Keratinocyte (primary cell): ENCODE results near the gene KSR1. TPM values are rescaled to one million over a fixed set of nuclear protein-coding genes. Genes with fewer than 3 reads are reported as not detected.
"Not testable (repeated sequence)": the region's sequence is repeated elsewhere in the genome, so short reads cannot be mapped to it uniquely, and the experiment has no call there.

Source experiments
- DNase-seq: peaks from one replicate; pipeline ENCODE4 v3.0.0-alpha.2; 2011; ENCODE audit warnings: low read depth, missing footprints, low spot score
- FAIRE-seq: peaks from 2 replicates; lab custom pipeline; 2011; peaks lifted over from hg19 to GRCh38; lab: Jason Lieb, UNC
- H2AFZ ChIP-seq: 2 replicates; pipeline ENCODE4 v1.6.0; 2012; ENCODE audit warnings: low read length, control low read depth, inconsistent platforms; ENCODE audit not compliant: control insufficient read depth
- H3K27ac ChIP-seq: 2 replicates; pipeline ENCODE4 v1.5.1; 2011; ENCODE audit warnings: low read length; ENCODE audit not compliant: control insufficient read depth, insufficient read depth
- H3K27me3 ChIP-seq: 3 replicates; pipeline ENCODE4 v1.6.0; 2011; ENCODE audit warnings: low read length; ENCODE audit not compliant: control insufficient read depth, insufficient read depth; ENCODE audit errors: extremely low read depth
- H3K36me3 ChIP-seq, 2 experiments: 2 replicates in 1 of 2; 3 replicates in 1 of 2; pipeline ENCODE4 v1.5.1; 2011; ENCODE audit warnings: low read length in 2 of 2, mild to moderate bottlenecking in 1 of 2; ENCODE audit not compliant: control insufficient read depth in 2 of 2, insufficient read depth in 2 of 2; ENCODE audit errors: extremely low read depth in 1 of 2
- H3K4me1 ChIP-seq: 3 replicates; pipeline ENCODE4 v1.5.1; 2011; ENCODE audit warnings: low read length; ENCODE audit not compliant: control insufficient read depth, insufficient read depth; ENCODE audit errors: extremely low read depth
- H3K4me2 ChIP-seq: 3 replicates; pipeline ENCODE4 v1.6.0; 2011; ENCODE audit warnings: low read depth, low read length; ENCODE audit not compliant: control insufficient read depth, insufficient read depth; ENCODE audit errors: extremely low read depth
- H3K4me3 ChIP-seq, 3 experiments: fragments of 200-600 bp in 1 of 3; sonication (generic) in 1 of 3; 2 replicates in 2 of 3; 3 replicates in 1 of 3; pipeline ENCODE4 v1.5.1; 2011 to 2016; ENCODE audit warnings: low read length in 3 of 3, mild to moderate bottlenecking in 3 of 3, control low read depth in 2 of 3, inconsistent platforms in 1 of 3, low read depth in 1 of 3, mixed read lengths in 1 of 3, mixed run types in 1 of 3, moderate library complexity in 1 of 3; ENCODE audit not compliant: control insufficient read depth in 2 of 3, insufficient read depth in 2 of 3; ENCODE audit errors: extremely low read depth in 1 of 3
- H3K79me2 ChIP-seq: 2 replicates; pipeline ENCODE4 v1.6.0; 2012; ENCODE audit warnings: low read length; ENCODE audit not compliant: control insufficient read depth, insufficient read depth
- H3K9ac ChIP-seq: 3 replicates; pipeline ENCODE4 v1.6.0; 2011; ENCODE audit warnings: low read length; ENCODE audit not compliant: control insufficient read depth, insufficient read depth; ENCODE audit errors: extremely low read depth
- H3K9me1 ChIP-seq: 3 replicates; pipeline ENCODE4 v1.6.0; 2011; ENCODE audit warnings: low read length; ENCODE audit not compliant: control insufficient read depth, insufficient read depth; ENCODE audit errors: extremely low read depth
- H3K9me3 ChIP-seq: 2 replicates; pipeline ENCODE4 v1.5.1; 2012; ENCODE audit warnings: low read depth, low read length; ENCODE audit not compliant: control insufficient read depth
- H4K20me1 ChIP-seq: 3 replicates; pipeline ENCODE4 v1.6.0; 2011; ENCODE audit warnings: low read length; ENCODE audit not compliant: control insufficient read depth, insufficient read depth; ENCODE audit errors: extremely low read depth
- CTCF ChIP-seq, 3 experiments: IDR thresholded peaks in 1 of 3; conservative IDR thresholded peaks in 1 of 3; optimal IDR thresholded peaks in 1 of 3; 2 replicates in 2 of 3; 3 replicates in 1 of 3; pipeline versions ENCODE3 to v1.5.1; 2011; ENCODE audit warnings: low read length in 3 of 3, mild to moderate bottlenecking in 3 of 3, moderate library complexity in 2 of 3, control low read depth in 1 of 3, inconsistent platforms in 1 of 3; ENCODE audit not compliant: insufficient read depth in 2 of 3; ENCODE audit errors: extremely low read depth in 1 of 3
- EZH2 ChIP-seq: IDR thresholded peaks from one replicate; pipeline ENCODE4 v1.6.1; 2012; ENCODE audit warnings: inconsistent platforms, mild to moderate bottlenecking, low read length, moderate library complexity
- dilution Hi-C: fragments of 300-500 bp; cut with MboI; formaldehyde crosslinking; loops from one replicate; pipeline ENCODE4 v1.7.0; 2020; ENCODE audit warnings: low sequenced_read_pairs; ENCODE audit not compliant: extremely low pct_ligation_motif_present
- polyA plus RNA-seq, 5 experiments: library from polyadenylated mRNA; depleted of rRNA in 3 of 5; stranded (reverse) in 3 of 5; stranded (forward) in 1 of 5; unstranded in 1 of 5; fragments of >200 nt; gene quantifications; 1 replicate in 1 of 5; 2 replicates in 3 of 5; 3 replicates in 1 of 5; pipeline versions ENCODE4 v1.2.1 to v1.2.3, GENCODE V29; 2011 to 2012; ENCODE audit warnings: missing spikeins in 2 of 5, low read depth in 1 of 5, low replicate concordance in 1 of 5

Gene KSR1
- polyA plus RNA-seq, 1 donor (not counting 4 experiments of a cell fraction or from before 2014, with no cell fraction given): 1.3 TPM

- Histone ChIP-seq H3K9ac (no peak overlapping the region), H3K4me1 (peaks cover 6% of the 10 kb centered on the region), H3K36me3 (no peaks in the 10 kb centered on the region), H3K79me2 (no peaks in the 10 kb centered on the region), H3K4me3 (no peak overlapping the region), H3K27ac (no peak overlapping the region), H3K4me2 (no peak overlapping the region), H3K9me3 (no peaks in the 10 kb centered on the region), H4K20me1 (no peaks in the 10 kb centered on the region), H2AFZ (no peak overlapping the region), H3K9me1 (no peaks in the 10 kb centered on the region), H3K27me3 (no peaks in the 10 kb centered on the region)
- dilution Hi-C loops: no loop called here
- DNase-seq (no peak), FAIRE-seq (no peak)
- TF ChIP-seq CTCF (optimal IDR thresholded peaks at IDR 0.05 in 1 of 3, IDR thresholded peaks at IDR 0.05 in 1 of 3, conservative IDR thresholded peaks at IDR 0.05 in 1 of 3; ENCODE audit: extremely low read depth in 1 of 3, insufficient read depth in 2 of 3, low read length in 3 of 3): no peak
- no peak for TF ChIP-seq EZH2
Observed at GRCh38 chr17:27647765-27648164, 191.5 kb downstream of the KSR1 start.

- H3K27me3 ChIP-seq, H4K20me1 ChIP-seq, H3K9me1 ChIP-seq, dilution Hi-C loops, H3K36me3 ChIP-seq, H3K4me3 ChIP-seq, H3K27ac ChIP-seq, H3K4me2 ChIP-seq, H3K4me1 ChIP-seq, H3K9me3 ChIP-seq, FAIRE-seq, H3K79me2 ChIP-seq, DNase-seq, H2AFZ ChIP-seq, H3K9ac ChIP-seq: not testable (repeated sequence)
Observed at GRCh38 chr17:27649111-27649571, 192.9 kb downstream of the KSR1 start.

- Histone ChIP-seq H3K27me3 (no peaks in the 10 kb centered on the region), H4K20me1 (no peaks in the 10 kb centered on the region), H3K9me1 (no peaks in the 10 kb centered on the region), H3K9me3 (no peaks in the 10 kb centered on the region), H3K4me2 (no peak overlapping the region), H3K36me3 (no peaks in the 10 kb centered on the region), H3K9ac (no peak overlapping the region), H3K4me1 (peaks cover 3% of the 10 kb centered on the region), H3K4me3 (no peak overlapping the region), H3K79me2 (no peaks in the 10 kb centered on the region), H2AFZ (no peak overlapping the region), H3K27ac (no peak overlapping the region)
- FAIRE-seq (no peak), DNase-seq (no peak)
- dilution Hi-C loops: no loop called here
- no peak for TF ChIP-seq CTCF (optimal IDR thresholded peaks at IDR 0.05 in 1 of 3, IDR thresholded peaks at IDR 0.05 in 1 of 3, conservative IDR thresholded peaks at IDR 0.05 in 1 of 3; ENCODE audit: extremely low read depth in 1 of 3, insufficient read depth in 2 of 3, low read length in 3 of 3)
- TF ChIP-seq EZH2: no peak
Observed at GRCh38 chr17:27649929-27650328, 193.7 kb downstream of the KSR1 start.
